ENCODE results near the gene VPS37C. TPM values are rescaled to one million over a fixed set of nuclear protein-coding genes. Genes with fewer than 3 reads are reported as not detected.
A peak's percentile ranks its signal among the peaks of the same experiment; 100 is the strongest.
"Not testable (repeated sequence)": the region's sequence is repeated elsewhere in the genome, so short reads cannot be mapped to it uniquely, and the experiment has no call there.

Gene VPS37C
- total RNA-seq: 11.5 and 11.6 TPM in 2 replicates

DNA sequence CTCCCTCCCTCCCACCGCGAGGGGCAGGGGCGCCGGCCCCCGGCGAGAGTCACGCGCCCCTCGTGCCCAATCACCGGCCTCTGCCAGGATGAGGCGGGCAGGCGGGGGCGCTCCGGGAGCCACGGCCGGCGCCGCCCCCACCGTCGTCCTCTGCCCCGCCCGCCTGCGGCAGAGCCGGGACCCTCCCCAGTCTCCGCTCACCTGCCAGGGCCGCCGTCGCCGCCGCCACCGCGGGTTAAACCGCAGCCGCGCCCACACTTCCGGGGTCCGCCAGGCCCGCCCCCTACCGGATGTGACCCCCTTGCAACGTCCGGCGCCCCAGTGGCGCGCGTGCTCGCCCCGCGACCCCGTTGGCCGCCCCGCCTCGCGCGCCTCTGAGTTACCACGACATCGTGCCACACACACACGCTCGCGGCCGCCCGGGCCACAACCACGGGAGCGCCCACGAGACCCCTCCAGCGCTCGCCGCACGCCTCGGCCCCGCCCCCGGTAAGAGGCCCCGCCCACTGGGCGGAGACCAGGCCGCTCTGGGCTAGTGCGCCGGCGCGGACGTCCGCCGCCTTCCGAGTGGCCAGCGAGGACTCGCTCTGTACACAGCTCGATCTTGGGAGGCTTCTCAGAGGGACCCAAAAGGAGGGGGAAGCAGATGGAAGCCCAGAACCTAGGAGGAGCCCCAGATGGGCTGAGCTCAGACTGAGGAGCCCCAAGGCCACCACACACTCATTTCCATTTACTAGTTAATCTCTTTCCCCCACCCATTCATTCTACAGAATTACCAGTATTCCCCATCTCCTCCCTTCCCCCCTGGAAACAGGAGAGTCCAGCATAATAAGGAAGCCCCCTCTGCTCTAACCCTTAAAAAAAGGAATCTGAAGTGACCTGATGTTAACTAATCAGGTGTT lies at the start of gene VPS37C:
Gene VPS37C (minus strand): TSS at position 237 of the 902 bp plus-strand sequence. CDS start 22,597 bp downstream, outside the sequence.
- Mint-ChIP-seq H3K27me3 (ENCODE audit: insufficient read depth) (no peaks in the 10 kb centered on the region), H3K27ac (peak within 1 kb of the TSS; percentile 91), H3K9me3 (peaks cover 3% of the 10 kb centered on the region), H3K36me3 (ENCODE audit: low read depth) (peaks cover 4% of the 10 kb centered on the region), H3K4me1 (ENCODE audit: low read depth) (peaks cover 60% of the 10 kb centered on the region), H3K4me3 (peak within 1 kb of the TSS; percentile 89)
- intact Hi-C loops (cut with micrococcal nuclease): loop anchor here (1.0 to 10.0 kb wide), 10 partner anchors 26 to 320 kb away; partner anchors contain the start of genes CYB561A3, PRPF19, SDHAF2 and TMEM138
- peak; percentile 89 for DNase-seq (ENCODE audit: low spot score)

DNA sequence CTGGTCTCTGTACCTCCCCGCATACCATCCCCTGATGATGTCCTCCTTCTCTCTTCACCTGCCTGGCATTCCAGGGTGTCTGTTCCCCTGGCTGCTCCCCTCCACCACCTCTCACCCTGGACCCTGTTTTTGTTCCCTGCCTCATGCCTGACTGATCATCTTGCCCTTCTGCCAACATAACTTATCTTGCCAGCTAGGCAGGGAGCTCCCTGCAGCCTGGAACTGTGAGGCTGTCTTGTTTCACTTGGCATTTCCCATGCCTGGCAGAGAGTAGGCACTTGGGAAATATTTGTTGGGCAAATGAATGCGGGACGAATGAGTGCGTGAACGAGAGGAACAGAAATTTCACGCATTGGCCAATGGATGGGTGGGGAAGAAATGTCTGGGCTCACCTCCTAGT lies 49.4 kb upstream of the VPS37C start:
- H3K27ac Mint-ChIP-seq; DNase-seq (ENCODE audit: low spot score); H3K9me3 Mint-ChIP-seq; H3K36me3 Mint-ChIP-seq (ENCODE audit: low read depth); H3K27me3 Mint-ChIP-seq (ENCODE audit: insufficient read depth); H3K4me3 Mint-ChIP-seq; intact Hi-C loops (cut with micrococcal nuclease); H3K4me1 Mint-ChIP-seq (ENCODE audit: low read depth): not testable (repeated sequence)

- H3K27ac Mint-ChIP-seq: not testable (repeated sequence)
These were observed 46.5 kb upstream of the VPS37C start for GRCh38 chr11:61207636-61208310.

DNA sequence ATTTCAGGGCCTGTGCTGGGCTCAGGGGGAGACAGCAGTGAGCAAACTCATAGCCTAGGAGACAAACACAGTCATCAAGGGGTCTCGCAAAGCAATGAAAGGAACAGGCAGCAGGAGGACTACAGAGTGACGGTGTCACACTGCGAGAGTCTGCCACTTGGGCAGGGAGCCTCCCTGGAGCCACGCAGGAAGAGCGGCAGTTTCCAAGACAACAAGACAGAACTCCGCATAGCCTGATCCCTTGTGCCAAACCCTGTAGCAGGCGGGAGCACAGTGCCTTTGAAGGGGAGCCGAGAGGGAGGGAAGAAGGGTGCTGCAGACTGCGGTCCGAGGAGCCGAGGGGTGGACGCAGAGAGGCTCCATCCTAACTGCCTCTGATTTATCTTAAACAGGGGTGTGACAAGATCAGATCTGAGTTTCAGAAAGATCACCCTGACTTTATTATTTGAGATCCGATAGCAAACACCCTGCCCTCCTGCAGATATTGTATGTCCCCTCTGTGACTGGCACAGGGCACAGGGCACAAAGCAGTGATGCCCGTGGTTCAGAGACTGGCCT lies 43.4 kb upstream of the VPS37C start:
- DNase-seq (ENCODE audit: low spot score): not testable (repeated sequence)

More at GRCh38 chr11:61207636-61208310, 46.5 kb upstream of the VPS37C start:
- H3K27me3 Mint-ChIP-seq (ENCODE audit: insufficient read depth); H3K36me3 Mint-ChIP-seq (ENCODE audit: low read depth); DNase-seq (ENCODE audit: low spot score); H3K4me1 Mint-ChIP-seq (ENCODE audit: low read depth); H3K4me3 Mint-ChIP-seq; intact Hi-C loops (cut with micrococcal nuclease); H3K9me3 Mint-ChIP-seq: not testable (repeated sequence)

GRCh38 chr11:61203873-61204272 lies 42.6 kb upstream of the VPS37C start:
- H3K4me3 Mint-ChIP-seq; H3K36me3 Mint-ChIP-seq (ENCODE audit: low read depth); H3K27ac Mint-ChIP-seq; H3K4me1 Mint-ChIP-seq (ENCODE audit: low read depth); DNase-seq (ENCODE audit: low spot score); H3K9me3 Mint-ChIP-seq; intact Hi-C loops (cut with micrococcal nuclease): not testable (repeated sequence)
- H3K27me3 Mint-ChIP-seq (ENCODE audit: insufficient read depth): peaks cover 14% of the 10 kb centered on the region

More for the DNA sequence above, 43.4 kb upstream of the VPS37C start:
- H3K36me3 Mint-ChIP-seq (ENCODE audit: low read depth); H3K4me1 Mint-ChIP-seq (ENCODE audit: low read depth); H3K27ac Mint-ChIP-seq; intact Hi-C loops (cut with micrococcal nuclease); H3K9me3 Mint-ChIP-seq; H3K4me3 Mint-ChIP-seq: not testable (repeated sequence)
- H3K27me3 Mint-ChIP-seq (ENCODE audit: insufficient read depth): peaks cover 14% of the 10 kb centered on the region

- H3K27me3 Mint-ChIP-seq (ENCODE audit: insufficient read depth): peaks cover 14% of the 10 kb centered on the region
- H3K4me1 Mint-ChIP-seq (ENCODE audit: low read depth); H3K27ac Mint-ChIP-seq; H3K36me3 Mint-ChIP-seq (ENCODE audit: low read depth); H3K9me3 Mint-ChIP-seq; H3K4me3 Mint-ChIP-seq; intact Hi-C loops (cut with micrococcal nuclease); DNase-seq (ENCODE audit: low spot score): not testable (repeated sequence)
These were observed 41.9 kb upstream of the VPS37C start, which contains the start of gene PGA3 for GRCh38 chr11:61202950-61203746. TSS of gene PGA3 (plus strand) at chr11:61203515. CDS start at chr11:61203565, 50 bp downstream.

GRCh38 chr11:61201476-61201875 lies 40.2 kb upstream of the VPS37C start:
- Mint-ChIP-seq H3K36me3 (ENCODE audit: low read depth) (no peaks in the 10 kb centered on the region), H3K27ac (no peak overlapping the region), H3K4me3 (no peak overlapping the region), H3K9me3 (no peaks in the 10 kb centered on the region), H3K4me1 (ENCODE audit: low read depth) (no peaks in the 10 kb centered on the region), H3K27me3 (ENCODE audit: insufficient read depth) (peaks cover 16% of the 10 kb centered on the region)
- no peak for DNase-seq (ENCODE audit: low spot score)
- intact Hi-C loops (cut with micrococcal nuclease): no loop called here

GRCh38 chr11:61198948-61199523 lies 37.8 kb upstream of the VPS37C start:
- Mint-ChIP-seq H3K27ac (no peak overlapping the region), H3K4me1 (ENCODE audit: low read depth) (no peaks in the 10 kb centered on the region), H3K27me3 (ENCODE audit: insufficient read depth) (peaks cover 22% of the 10 kb centered on the region), H3K36me3 (ENCODE audit: low read depth) (no peaks in the 10 kb centered on the region), H3K9me3 (no peaks in the 10 kb centered on the region), H3K4me3 (no peak overlapping the region)
- no peak for DNase-seq (ENCODE audit: low spot score)
- intact Hi-C loops (cut with micrococcal nuclease): no loop called here

DNA sequence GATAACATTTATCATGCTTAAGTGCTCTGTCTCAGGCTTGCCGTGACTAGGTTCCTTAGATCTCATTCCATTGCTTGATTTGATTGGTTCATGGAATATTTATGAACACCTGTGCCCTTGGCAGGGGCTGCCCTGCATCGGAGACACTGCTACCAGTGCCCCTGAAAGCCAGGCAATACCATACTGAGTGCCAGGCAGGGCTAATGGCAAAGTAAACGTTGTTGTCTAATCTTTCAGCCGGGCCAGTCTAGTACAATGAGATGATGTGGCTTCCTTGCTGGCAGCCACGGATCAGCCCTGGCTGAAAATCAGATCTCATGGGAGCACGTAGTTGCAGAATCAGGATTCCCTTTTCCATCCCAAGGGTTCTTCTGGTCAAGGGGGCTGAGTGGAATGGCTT lies 37.1 kb upstream of the VPS37C start:
- no peak for DNase-seq (ENCODE audit: low spot score)
- H3K27ac Mint-ChIP-seq: no peak overlapping the region
- no peak overlapping the region for H3K4me3 Mint-ChIP-seq
- H3K36me3 Mint-ChIP-seq (ENCODE audit: low read depth): no peaks in the 10 kb centered on the region
- no peaks in the 10 kb centered on the region for H3K4me1 Mint-ChIP-seq (ENCODE audit: low read depth)
- intact Hi-C loops (cut with micrococcal nuclease): no loop called here
- H3K27me3 Mint-ChIP-seq (ENCODE audit: insufficient read depth): peaks cover 25% of the 10 kb centered on the region
- H3K9me3 Mint-ChIP-seq: no peaks in the 10 kb centered on the region

DNA sequence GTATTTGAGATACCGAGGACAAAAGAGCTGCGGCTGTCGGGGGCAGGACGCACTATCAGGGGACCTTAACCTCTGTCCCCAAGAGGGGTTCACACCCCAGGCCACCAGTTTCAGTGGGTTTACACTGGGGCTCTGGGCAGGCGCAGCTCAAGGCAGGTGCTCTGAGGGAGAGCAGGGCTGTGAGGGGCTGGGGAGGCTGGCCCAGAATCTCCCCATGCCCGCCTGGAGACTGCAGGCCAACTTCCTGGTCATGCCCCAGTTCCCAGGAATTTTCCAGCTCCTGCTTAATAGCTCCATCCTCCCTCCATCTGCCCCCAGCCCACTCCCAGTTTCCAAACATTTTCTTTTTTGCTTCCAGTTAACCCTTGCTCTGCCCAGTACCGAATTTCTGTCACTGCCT lies 34.5 kb upstream of the VPS37C start:
- no peaks in the 10 kb centered on the region for H3K36me3 Mint-ChIP-seq (ENCODE audit: low read depth)
- no peak for DNase-seq (ENCODE audit: low spot score)
- H3K27me3 Mint-ChIP-seq (ENCODE audit: insufficient read depth): peaks cover 21% of the 10 kb centered on the region
- intact Hi-C loops (cut with micrococcal nuclease): no loop called here
- H3K27ac Mint-ChIP-seq: no peak overlapping the region
- no peak overlapping the region for H3K4me3 Mint-ChIP-seq
- no peaks in the 10 kb centered on the region for H3K4me1 Mint-ChIP-seq (ENCODE audit: low read depth)
- no peaks in the 10 kb centered on the region for H3K9me3 Mint-ChIP-seq

- H3K9me3 Mint-ChIP-seq: no peaks in the 10 kb centered on the region
- intact Hi-C loops (cut with micrococcal nuclease): no loop called here
- DNase-seq (ENCODE audit: low spot score): no peak
- H3K27me3 Mint-ChIP-seq (ENCODE audit: insufficient read depth): peaks cover 17% of the 10 kb centered on the region
- no peak overlapping the region for H3K4me3 Mint-ChIP-seq
- H3K27ac Mint-ChIP-seq: no peak overlapping the region
- no peaks in the 10 kb centered on the region for H3K4me1 Mint-ChIP-seq (ENCODE audit: low read depth)
- H3K36me3 Mint-ChIP-seq (ENCODE audit: low read depth): no peaks in the 10 kb centered on the region
These were observed 33.9 kb upstream of the VPS37C start for GRCh38 chr11:61194981-61195695.
